ENCODE data around the gene PPP4R4.

PPP4R4 gene

DNA sequence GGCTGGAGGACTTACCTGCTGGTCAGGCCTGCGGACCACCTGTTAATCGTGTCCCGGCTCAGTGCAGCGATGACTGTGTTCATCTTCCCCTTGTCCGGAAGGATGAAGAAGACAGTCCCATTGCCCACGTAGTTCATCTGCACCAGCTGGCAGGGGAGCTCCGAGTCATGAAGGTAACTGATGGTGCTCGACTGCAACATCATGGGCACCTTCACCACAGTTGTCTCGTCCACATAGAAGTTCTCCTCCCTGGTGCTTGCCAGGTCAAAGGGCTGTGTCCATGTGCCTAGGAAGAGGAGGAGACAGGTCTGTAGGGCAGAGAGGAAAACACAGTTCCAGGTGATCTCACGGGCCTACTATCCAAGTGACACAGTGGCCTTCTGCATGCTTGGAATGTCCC is 135.6 kb downstream of the PPP4R4 start:
- DNase-seq (ENCODE audit: low read depth), result no peak

DNA sequence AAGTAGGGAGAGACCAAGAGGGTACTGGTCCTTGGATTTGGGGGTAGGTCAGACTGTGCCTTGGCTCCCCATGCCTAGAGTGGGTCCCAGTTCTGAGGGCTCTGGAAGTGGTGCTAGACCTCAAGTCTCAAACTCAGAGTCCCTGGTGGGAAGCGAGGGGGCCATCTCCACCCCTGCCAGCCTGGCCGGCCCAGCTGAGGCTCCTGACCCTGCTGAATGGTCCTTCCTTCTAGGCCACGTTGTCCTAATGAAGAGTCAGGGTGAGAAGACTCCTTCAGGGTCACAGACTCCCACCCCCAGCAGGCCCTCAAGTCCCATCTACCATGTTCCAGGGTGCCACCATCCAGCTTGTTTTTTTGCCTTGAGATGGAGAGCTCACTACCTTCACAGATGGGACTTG is 136.1 kb downstream of the PPP4R4 start:
- no peak for DNase-seq (ENCODE audit: low read depth)

DNA sequence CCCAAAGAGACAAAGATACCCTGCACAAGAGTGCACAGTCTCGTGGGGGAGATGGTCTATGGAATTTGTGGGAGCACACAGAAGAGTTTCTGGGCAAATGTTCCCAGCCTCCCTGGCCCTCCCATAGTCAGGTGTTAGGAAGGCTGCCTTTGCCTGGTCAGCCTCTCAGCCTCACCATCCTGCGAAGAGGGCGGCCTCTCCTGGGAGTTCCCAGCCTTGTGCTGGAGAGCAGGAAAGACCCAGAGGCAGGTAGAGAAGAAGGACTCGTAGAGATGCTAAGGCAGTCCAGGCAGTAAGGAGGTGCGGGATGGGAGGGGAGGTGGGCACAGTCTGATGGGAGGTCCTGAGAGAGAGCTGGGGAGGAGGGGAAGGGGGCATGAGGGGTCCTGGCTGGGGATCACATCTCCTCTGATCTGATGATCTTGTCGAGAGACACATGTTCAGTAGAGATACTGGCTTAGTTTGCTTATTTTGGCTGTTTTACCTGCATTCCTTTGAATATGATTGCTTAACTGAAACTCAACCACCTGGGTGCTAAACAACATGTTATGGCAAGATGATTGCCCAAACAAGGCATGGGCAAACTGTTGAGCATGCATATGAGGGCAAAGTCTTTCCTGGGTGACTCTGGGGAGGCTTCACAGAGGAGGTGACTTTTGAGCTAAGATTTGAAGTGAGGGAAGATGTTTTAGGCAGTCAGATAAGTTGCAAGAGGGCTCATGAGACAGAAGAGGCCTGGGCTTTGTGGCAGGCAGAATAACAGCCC is 138.5 kb downstream of the PPP4R4 start:
- DNase-seq (ENCODE audit: low read depth), result no peak

DNA sequence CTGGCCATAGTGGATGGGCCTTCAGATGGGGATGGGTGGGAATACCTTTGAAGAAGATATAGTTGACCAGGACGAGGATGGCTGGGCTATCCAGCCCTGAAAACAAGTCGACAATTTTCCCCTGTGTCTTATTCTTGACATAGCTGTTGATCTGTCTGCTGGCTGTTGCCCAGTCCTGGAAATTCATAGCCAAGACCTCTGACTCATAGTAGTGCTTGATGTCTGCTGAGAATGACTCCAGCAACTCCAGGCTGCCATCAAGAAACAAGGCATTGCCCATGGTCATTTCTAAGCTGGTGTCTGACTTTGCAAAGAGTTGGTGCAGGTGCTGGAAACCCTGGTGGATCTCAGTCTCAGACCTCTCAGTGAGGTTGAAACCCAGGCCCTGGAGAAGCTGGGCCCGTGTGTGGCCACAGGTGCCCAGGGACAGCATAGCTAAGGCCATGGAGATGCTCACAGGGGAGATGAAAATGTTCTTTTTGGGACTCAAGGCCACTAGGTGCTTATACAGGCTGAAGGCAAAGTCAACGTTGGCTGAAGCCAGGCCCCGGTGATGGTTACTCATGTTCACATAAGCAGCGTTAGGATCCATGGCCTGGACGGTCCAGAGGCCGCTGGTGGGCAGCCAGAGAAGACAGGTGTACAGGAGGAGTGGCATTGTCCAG is 140.0 kb downstream of the PPP4R4 start:
- DNase-seq (ENCODE audit: low read depth), result no peak

DNA sequence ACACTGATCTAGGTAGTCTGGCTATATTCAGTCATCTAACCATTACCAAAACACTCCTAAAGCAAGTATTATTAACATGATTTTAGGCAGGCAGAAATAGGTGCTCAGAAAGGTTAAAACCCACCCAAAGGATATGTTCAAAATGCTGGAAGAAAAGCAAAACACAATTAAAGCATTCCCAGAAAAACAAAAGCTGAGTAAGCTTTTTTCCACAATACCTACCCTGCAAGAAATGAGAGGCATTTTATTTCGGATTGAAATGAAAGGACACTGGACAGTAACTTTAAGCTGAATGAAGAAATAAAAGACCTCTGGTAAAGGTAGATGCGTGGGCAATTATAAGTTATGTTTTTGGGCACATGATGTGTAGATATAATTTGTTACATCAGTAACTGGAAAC is 140.8 kb downstream of the PPP4R4 start:
- DNase-seq (ENCODE audit: low read depth), result no peak

DNA sequence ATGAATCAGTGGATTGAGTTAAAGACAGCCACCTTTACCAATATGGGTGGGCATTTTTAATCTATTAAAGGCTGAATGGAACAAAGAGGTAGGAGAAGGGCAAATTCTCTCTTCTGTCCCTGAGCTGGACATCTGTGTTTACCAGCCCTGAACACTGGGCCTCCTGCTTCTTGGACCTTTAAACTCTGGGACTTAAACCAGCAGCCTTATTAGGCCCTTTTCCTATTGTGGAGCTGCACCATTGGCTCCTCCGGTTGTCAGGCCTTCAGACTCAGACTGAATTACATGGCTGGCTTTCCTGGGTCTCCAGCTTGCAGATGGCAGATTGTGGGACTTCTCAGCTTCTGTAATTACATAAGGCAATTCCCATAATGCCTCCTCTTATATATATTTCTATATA is 142.6 kb downstream of the PPP4R4 start:
- no peak for DNase-seq (ENCODE audit: low read depth)

DNA sequence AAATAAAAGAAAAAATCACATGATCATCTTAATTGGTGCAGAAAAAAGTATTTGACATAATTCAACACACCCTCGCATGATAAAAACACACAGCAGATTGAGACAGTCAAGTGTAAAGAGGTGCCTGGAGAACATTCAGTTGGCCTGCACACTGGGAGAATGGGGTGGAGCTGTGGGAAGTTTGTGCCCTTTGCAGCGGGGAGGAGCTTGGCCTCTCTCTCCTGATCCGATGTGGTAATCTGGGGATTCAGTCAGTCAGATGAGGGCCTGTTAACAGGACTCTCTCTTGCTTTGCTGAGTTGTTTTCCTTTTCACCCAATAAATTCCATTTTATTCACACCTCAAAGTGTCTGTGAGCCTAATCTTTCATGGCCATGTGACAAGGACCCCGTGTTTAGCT is 143.1 kb downstream of the PPP4R4 start:
- DNase-seq (ENCODE audit: low read depth), result no peak

DNA sequence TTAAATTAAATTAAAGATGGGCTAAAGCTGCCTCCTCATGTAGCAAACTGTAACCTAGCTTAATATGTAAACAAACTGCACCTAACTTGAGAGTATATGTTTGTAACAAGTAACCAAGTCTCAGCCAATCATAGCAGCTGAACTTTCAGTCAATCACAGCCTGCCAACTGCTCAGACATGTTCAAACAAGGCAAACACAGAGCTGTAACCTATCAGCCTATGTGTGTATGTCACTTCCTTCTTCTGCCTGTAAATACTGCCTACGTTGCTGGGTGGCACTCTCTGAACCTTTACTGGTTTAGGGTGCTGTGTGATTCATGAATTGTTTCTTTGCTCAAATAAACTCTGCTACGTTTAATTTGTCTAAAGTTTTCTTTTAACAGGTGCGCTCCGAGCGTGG is 146.1 kb downstream of the PPP4R4 start:
- no peak for DNase-seq (ENCODE audit: low read depth)

DNA sequence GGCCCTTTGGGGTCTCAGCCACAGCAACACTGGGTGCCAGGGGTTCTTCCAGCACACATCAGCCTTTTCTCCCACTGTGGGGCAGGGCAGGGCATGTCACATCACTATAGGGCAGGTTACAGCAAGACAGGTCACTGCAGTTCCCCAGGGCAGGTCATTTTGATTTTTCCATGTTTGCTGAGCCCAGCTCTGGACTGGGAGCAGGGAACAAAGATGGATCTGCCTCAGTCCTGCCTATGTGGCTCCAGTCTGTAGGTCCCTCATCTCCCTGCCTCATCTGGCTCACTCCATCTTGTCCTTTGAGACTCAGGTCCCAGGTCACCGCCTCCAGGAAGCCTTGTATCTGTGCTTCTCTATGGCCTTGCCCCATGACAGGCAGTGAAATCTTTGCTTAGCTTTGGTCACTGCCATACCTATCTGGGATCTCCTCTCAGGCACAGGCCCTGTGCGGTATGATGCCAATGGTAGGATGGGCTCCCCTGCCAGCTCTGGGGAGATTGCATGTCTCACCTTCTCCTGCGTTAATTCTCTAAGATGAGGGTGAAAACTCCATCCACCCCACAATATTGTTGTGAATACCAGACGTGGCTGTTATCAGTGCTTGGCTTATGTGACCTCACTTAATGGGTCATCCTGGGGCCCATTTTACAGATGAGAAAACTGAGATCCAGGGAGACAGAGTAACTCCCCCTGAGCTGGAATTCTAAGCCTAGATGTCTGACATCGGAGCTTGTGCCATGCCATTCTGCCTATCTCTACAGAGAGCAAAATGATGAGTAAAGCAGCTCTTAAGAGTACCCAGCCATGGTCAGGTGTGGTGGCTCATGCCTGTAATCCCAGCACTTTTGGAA is 147.5 kb downstream of the PPP4R4 start:
- no peak for DNase-seq (ENCODE audit: low read depth)

DNA sequence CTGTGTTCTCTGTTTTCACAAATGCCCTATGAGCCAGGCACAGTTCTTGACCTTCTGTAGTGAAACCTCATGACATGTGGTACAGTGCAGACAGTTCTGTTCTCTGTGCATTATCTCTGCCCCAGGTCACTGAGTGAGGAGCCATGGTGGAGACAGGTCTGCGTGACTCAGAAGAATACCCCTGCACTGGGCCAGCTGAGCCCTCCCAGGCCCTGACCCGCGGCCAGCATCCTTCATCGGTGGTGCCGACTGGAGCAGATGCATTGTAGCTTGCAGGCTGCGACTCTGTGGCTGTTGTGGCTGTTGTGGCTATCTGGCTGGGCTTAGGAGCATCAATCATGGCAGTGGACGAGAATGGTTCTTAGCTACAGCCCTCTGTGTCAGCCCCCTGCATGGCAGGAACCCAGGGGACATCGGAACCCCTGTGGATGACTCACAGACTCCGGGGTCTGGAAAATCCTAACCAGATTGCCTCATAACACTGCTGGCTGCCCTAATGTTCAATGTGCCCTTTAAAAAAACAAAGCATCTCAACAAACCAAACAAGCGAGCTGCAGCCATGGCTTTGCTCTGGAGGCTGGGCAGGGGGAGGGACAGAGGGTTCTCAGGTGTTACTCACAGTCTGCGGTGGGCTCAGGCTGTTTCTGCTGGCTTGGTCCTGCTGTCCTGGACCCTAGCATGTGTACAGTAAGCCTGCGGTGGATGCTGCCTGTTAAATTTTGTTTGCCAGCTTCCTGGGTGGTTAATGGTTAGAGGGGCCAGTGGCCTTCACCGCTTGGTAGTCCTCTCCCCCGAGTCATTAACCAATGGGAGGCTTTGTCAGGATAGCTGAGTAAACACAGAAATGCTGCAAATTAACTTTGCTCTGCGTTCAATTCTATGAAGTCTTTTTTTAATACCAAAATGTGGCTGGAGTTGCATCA is 148.8 kb downstream of the PPP4R4 start, which contains the start of gene SERPINA6:
Gene SERPINA6, minus strand, starts transcription at position 689 of the 923 bp plus-strand sequence. CDS start 8,688 bp downstream, outside the sequence.
- no peak for DNase-seq (ENCODE audit: low read depth)

DNA sequence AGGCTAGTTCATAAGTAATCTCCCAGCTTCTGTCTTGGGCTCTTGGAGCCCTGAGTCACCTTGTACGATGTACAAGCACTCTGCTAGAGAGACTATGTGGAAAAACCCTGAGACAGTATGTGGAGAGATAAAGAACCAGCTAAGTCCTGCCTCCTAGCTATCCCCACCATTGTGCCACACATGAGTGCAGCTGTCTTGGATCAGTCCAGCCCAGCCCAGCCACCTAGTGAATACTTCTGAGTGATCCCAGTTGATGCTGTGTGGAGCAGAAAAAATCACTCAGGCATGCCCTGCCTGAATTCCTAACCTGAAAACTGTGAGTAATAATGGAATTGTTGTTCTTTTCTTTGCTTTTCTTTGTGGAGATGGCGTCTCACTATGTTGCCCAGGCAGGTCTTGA is 154.1 kb downstream of the PPP4R4 start:
- DNase-seq (ENCODE audit: low read depth), result no peak

All from GM04504 (cell line).